Measurements from ENCODE around the gene BSN.

Gene BSN

GRCh38 chr3:49601358-49602048, 47.2 kb downstream of the BSN start:
- no peak for DNase-seq

GRCh38 chr3:49602049-49602554, 47.8 kb downstream of the BSN start:
- no peak for DNase-seq

GRCh38 chr3:49602877-49603411, 48.7 kb downstream of the BSN start:
- DNase-seq: no peak

GRCh38 chr3:49606427-49606826, 52.1 kb downstream of the BSN start:
- no peak for DNase-seq

- no peak for DNase-seq
These were observed 52.9 kb downstream of the BSN start for GRCh38 chr3:49607105-49607591.

- no peak for DNase-seq
These were observed 53.5 kb downstream of the BSN start for GRCh38 chr3:49607796-49608195.

GRCh38 chr3:49609314-49609713, 55.0 kb downstream of the BSN start:
- no peak for DNase-seq

GRCh38 chr3:49609815-49610214, 55.5 kb downstream of the BSN start:
- DNase-seq: peak; percentile 35

GRCh38 chr3:49610666-49611280, 56.5 kb downstream of the BSN start:
- no peak for DNase-seq

GRCh38 chr3:49611291-49611690, 57.0 kb downstream of the BSN start:
- no peak for DNase-seq

GRCh38 chr3:49611719-49612118, 57.4 kb downstream of the BSN start:
- no peak for DNase-seq

- no peak for DNase-seq
These were observed 60.7 kb downstream of the BSN start for GRCh38 chr3:49614936-49615335.

- DNase-seq: no peak
These were observed 61.8 kb downstream of the BSN start for GRCh38 chr3:49616061-49616460.

- no peak for DNase-seq
These were observed 62.2 kb downstream of the BSN start for GRCh38 chr3:49616491-49616941.

- DNase-seq: no peak
These were observed 63.2 kb downstream of the BSN start for GRCh38 chr3:49617390-49618013.

- no peak for DNase-seq
These were observed 64.1 kb downstream of the BSN start for GRCh38 chr3:49618412-49618811.

- DNase-seq: no peak
These were observed 65.4 kb downstream of the BSN start for GRCh38 chr3:49619649-49620048.

GRCh38 chr3:49620728-49621127, 66.5 kb downstream of the BSN start:
- no peak for DNase-seq

GRCh38 chr3:49623071-49623470, 68.8 kb downstream of the BSN start:
- DNase-seq: no peak

- no peak for DNase-seq
These were observed 70.8 kb downstream of the BSN start for GRCh38 chr3:49625071-49625470.

GRCh38 chr3:49626101-49626581, 71.9 kb downstream of the BSN start:
- DNase-seq: no peak

GRCh38 chr3:49626796-49627195, 72.5 kb downstream of the BSN start:
- DNase-seq: no peak

- no peak for DNase-seq
These were observed 73.4 kb downstream of the BSN start for GRCh38 chr3:49627634-49628033.

- DNase-seq: no peak
These were observed 74.0 kb downstream of the BSN start for GRCh38 chr3:49628249-49628648.
